ENCODE results near the gene MAGED2. TPM values are rescaled to one million over a fixed set of nuclear protein-coding genes. Genes with fewer than 3 reads are reported as not detected.

Gene MAGED2
- total RNA-seq, 1 donor from 2014 or later = 303 TPM

DNA sequence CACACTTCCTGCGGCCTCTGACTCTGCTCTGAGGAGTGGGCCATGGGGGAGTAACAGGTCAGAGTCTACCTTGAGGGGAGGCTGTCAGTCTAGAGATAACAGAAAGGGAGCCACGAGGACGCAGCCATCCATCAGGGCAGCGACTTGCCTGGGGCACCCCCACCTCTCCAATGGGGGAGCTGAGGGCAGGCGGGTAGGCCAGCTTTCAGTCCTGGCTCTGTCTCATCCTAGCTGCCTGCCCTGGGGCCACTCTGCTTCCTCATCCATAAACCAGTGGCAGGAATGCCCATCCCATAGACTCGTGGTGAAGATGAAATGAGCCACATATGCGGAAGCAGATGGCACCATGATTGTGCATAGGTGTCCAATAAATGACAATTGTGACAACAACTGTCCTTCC is 13.2 kb downstream of the MAGED2 start:
- Mint-ChIP-seq H3K4me3 (no peak overlapping the region), H3K4me1 (ENCODE audit: unreplicated experiment) (no peaks in the 10 kb centered on the region), H3K9me3 (peaks cover 7% of the 10 kb centered on the region), H3K36me3 (peaks cover 12% of the 10 kb centered on the region), H3K27me3 (no peaks in the 10 kb centered on the region), H3K27ac (no peak overlapping the region)
- TF ChIP-seq, protein P1, sequence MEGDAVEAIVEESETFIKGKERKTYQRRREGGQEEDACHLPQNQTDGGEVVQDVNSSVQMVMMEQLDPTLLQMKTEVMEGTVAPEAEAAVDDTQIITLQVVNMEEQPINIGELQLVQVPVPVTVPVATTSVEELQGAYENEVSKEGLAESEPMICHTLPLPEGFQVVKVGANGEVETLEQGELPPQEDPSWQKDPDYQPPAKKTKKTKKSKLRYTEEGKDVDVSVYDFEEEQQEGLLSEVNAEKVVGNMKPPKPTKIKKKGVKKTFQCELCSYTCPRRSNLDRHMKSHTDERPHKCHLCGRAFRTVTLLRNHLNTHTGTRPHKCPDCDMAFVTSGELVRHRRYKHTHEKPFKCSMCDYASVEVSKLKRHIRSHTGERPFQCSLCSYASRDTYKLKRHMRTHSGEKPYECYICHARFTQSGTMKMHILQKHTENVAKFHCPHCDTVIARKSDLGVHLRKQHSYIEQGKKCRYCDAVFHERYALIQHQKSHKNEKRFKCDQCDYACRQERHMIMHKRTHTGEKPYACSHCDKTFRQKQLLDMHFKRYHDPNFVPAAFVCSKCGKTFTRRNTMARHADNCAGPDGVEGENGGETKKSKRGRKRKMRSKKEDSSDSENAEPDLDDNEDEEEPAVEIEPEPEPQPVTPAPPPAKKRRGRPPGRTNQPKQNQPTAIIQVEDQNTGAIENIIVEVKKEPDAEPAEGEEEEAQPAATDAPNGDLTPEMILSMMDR (conservative IDR thresholded peaks at IDR 0.05) = no peak
- no peak for DNase-seq (ENCODE audit: extremely low spot score, unreplicated experiment)

DNA sequence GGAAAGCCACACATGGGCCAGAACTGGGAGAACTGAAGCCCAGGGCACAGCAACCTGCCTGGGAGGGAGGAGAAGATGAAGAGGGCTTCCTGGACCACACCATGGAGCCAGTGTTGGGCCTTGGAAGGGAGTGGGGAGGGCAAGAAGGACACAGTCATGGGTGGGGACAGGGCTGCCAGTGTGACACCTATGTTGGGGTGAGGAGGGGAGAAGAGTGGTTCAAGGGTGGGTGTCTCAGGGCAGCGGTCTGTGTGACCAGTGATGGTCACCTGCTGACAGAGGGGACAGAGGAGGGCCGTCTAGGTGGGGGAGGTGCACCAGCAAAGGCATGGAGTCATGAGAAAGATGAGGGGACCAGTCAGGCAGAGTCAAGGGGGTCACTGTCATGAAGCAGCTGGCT is 13.8 kb downstream of the MAGED2 start:
- peaks cover 2% of the 10 kb centered on the region for H3K9me3 Mint-ChIP-seq
- peaks cover 6% of the 10 kb centered on the region for H3K36me3 Mint-ChIP-seq
- TF ChIP-seq, protein P1 (conservative IDR thresholded peaks at IDR 0.05) = no peak
- H3K4me1 Mint-ChIP-seq (ENCODE audit: unreplicated experiment) = no peaks in the 10 kb centered on the region
- no peak for DNase-seq (ENCODE audit: extremely low spot score, unreplicated experiment)
- no peaks in the 10 kb centered on the region for H3K27me3 Mint-ChIP-seq
- no peak overlapping the region for H3K27ac Mint-ChIP-seq
- H3K4me3 Mint-ChIP-seq = no peak overlapping the region

DNA sequence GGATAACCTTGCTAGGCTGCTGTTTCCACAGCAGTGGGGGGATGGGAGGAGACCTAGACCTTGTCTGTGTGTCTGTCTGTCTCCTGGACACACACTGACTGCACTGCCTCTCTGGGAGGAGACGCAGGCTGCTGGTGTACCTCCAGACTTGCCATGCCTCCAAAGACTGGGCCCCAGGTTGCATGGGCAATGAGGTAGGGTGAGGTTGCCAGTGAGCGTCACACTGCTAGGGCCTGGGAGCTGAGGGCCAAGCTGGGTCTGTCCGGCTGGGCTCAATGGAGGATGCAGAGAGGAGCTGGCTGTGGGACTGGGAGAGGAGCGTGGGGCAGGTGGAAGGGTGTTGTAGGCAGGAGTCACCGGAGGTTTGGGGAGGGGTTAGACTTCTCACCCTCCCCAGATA is 16.6 kb downstream of the MAGED2 start:
- no peak for DNase-seq (ENCODE audit: extremely low spot score, unreplicated experiment)
- H3K27ac Mint-ChIP-seq = no peak overlapping the region
- no peak overlapping the region for H3K4me3 Mint-ChIP-seq
- H3K9me3 Mint-ChIP-seq = peaks cover 8% of the 10 kb centered on the region
- no peaks in the 10 kb centered on the region for H3K27me3 Mint-ChIP-seq
- TF ChIP-seq, protein P1 (conservative IDR thresholded peaks at IDR 0.05) = no peak
- H3K36me3 Mint-ChIP-seq = no peaks in the 10 kb centered on the region
- no peaks in the 10 kb centered on the region for H3K4me1 Mint-ChIP-seq (ENCODE audit: unreplicated experiment)

DNA sequence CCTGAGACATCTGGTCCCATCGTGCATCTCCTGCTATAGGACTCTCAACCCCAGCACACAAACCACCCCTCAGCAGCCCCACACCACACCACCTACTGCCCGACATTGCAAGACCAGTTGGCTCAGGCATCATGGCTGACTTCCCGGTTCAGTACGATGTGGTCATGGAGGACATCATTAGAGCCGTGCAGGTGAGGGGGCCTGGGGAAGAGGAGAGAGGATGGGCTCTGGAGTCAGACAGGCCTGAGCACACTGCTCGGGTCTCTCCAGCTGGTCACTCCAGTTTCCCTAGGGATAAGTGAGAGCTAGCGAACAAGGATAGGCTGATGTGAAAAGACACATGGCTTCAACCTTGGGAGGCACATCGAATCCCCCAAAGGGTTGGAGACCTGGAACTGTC is 17.2 kb downstream of the MAGED2 start:
- no peak overlapping the region for H3K4me3 Mint-ChIP-seq
- H3K9me3 Mint-ChIP-seq = peaks cover 8% of the 10 kb centered on the region
- no peak overlapping the region for H3K27ac Mint-ChIP-seq
- no peaks in the 10 kb centered on the region for H3K27me3 Mint-ChIP-seq
- no peak for DNase-seq (ENCODE audit: extremely low spot score, unreplicated experiment)
- TF ChIP-seq, protein P1 (conservative IDR thresholded peaks at IDR 0.05) = no peak
- no peaks in the 10 kb centered on the region for H3K36me3 Mint-ChIP-seq
- H3K4me1 Mint-ChIP-seq (ENCODE audit: unreplicated experiment) = no peaks in the 10 kb centered on the region

DNA sequence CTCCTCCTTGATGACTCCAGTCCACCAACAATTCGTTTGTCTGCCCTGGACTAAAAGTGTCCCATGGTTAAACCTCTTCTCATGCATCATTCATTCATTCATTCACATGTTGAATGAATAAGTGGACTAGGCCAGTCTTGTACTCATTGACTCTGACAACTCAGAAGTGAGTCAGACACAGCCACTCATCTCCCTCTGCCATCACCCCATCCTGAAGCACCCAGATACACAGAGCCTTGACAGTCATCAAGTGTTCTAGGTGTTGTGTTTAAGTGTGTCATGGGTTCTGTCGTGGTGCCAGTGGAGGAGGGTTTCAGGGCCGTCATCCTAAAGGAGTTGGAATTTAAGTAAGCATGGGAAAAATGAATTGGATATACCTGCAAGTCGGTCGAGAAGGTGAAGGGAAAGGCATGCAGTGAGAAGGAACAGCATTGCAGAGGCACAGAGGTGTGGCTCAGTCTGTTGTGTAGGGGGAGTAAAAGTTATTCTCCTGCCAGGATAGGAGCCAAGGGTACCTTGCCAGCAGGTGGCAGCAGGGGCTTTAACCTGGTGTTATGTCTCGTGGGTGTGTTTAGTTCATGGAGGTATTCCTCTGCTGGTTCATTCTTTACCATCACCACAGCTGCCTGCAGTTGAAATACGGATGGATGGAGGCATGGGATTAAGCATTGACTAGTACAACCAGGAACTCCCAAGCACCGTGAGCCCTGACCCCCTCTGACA is 18.3 kb downstream of the MAGED2 start:
- TF ChIP-seq, protein P1 (conservative IDR thresholded peaks at IDR 0.05) = no peak
- Mint-ChIP-seq H3K9me3 (peaks cover 8% of the 10 kb centered on the region), H3K27me3 (no peaks in the 10 kb centered on the region), H3K27ac (no peak overlapping the region), H3K36me3 (no peaks in the 10 kb centered on the region), H3K4me1 (ENCODE audit: unreplicated experiment) (no peaks in the 10 kb centered on the region), H3K4me3 (no peak overlapping the region)
- no peak for DNase-seq (ENCODE audit: extremely low spot score, unreplicated experiment)
